HuH-7 (cell line): ENCODE measurements around the gene PCDHGA6.
"Not testable (repeated sequence)": the region's sequence is repeated elsewhere in the genome, so short reads cannot be mapped to it uniquely, and the experiment has no call there.

Experiments used
- DNase-seq: peaks from one replicate; pipeline ENCODE4 v3.0.0; 2011; ENCODE audit warnings: low spot score

Gene PCDHGA6

DNA sequence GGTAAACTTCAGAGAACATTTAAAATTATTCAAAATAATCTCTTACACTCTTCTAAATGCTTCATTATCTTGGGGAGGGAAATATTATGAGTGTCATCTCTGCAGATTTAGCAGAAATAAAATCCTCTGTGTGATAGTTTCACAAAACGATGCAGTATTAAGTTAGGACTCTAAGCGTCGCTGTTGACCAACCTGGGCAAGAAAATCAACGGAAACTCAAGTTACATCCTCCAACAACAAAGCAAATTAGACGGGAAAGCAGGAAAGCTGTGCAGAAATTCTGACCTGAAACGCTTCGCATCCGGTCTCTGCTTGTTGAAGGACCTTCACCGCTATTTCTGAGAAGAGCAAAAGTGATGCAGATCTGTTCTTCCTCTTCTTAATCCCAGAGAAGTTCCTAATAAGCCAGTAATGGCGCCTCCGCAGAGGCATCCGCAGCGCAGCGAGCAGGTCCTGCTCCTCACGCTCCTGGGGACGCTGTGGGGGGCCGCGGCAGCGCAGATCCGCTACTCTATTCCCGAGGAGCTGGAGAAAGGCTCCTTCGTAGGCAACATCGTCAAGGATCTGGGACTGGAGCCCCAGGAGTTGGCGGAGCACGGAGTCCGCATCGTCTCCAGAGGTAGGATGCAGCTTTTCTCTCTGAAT, at the start of gene PCDHGA6:
Gene PCDHGA6, plus strand, starts transcription at position 219 of the 645 bp plus-strand sequence. Its CDS starts 193 bp downstream, at position 412.
- DNase-seq = no peak

DNA sequence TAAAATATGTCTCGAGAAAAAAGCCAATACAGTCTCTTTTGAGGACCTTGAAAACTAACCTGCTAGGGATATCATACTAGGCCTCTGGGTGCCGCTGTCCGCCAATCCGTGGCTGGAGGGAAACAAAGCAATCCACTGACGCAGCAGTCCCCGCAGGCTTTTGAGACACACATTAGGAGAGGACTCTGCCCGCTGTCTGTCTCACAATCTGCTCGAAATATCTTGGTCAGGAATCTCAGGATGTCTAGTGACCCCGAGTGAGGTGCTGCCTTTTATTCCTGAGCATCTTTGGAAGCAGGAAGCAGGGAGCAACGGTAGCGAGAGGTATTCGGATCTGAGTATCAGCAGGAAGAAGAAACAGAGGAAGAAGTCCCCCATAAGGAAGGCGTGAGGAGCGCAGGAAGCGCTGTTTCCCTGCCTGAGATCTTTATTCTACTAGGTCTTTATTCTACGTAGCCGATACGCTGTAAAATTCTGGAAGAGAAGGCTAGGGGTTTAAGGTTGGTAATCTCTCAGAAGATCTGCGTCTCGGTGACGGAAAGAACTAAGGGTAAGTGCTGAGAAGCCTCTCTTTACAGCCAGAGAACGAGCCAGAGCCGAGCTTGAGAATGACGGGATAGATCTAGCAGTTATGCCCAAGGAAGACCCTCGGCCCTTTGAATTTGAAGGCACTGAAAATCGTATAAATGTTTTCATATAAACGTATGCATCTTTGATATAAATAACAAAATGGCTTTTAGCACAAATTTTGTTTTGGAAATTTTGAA, 47.4 kb upstream of the PCDHGA6 start:
- peak; percentile 64 for DNase-seq

GRCh38 chr5:141328231-141328630, 45.5 kb upstream of the PCDHGA6 start:
- DNase-seq = no peak

DNA sequence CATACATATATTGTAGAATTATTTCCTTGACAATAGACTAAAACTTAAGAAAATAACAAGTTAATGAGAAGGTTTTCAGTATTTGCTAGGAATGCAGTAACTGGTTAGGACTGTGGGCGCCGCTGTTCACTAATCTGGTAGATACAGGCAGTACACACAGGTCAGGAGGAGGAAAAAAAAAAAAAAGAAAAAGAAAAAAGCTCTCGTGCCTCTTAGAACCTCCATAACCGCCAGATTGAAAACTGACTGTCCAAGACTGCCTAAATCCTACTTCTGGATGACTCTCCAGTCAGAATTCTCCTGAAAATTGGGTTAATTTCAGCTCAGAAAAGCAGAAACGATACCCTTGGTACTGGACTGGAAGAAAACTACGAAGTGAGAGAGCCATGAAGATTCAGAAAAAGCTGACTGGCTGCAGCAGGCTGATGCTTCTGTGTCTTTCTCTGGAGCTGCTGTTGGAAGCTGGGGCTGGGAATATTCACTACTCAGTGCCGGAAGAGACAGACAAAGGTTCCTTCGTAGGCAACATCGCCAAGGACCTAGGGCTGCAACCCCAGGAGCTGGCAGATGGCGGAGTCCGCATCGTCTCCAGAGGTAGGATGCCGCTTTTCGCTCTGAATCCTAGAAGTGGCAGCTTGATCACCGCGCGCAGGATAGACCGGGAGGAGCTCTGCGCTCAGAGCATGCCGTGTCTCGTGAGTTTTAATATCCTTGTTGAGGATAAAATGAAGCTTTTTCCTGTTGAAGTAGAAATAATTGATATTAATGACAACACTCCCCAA, 43.2 kb upstream of the PCDHGA6 start, which contains the start of gene PCDHGA1:
Gene PCDHGA1, plus strand, starts transcription at position 216 of the 782 bp plus-strand sequence.
- peak; percentile 42 for DNase-seq

DNA sequence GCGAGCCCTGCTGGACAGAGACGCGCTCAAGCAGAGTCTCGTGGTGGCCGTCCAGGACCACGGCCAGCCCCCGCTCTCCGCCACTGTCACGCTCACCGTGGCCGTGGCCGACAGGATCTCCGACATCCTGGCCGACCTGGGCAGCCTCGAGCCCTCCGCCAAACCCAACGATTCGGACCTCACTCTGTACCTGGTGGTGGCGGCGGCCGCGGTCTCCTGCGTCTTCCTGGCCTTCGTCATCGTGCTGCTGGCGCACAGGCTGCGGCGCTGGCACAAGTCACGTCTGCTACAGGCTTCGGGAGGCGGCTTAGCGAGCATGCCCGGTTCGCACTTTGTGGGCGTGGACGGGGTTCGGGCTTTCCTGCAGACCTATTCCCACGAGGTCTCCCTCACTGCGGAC, 41.1 kb upstream of the PCDHGA6 start:
- DNase-seq = not testable (repeated sequence)

- peak; percentile 71 for DNase-seq
Observed at GRCh38 chr5:141338538-141339306, 35.0 kb upstream of the PCDHGA6 start, which contains the start of gene PCDHGA2. PCDHGA2 (plus strand) TSS chr5:141338760.

- not testable (repeated sequence) for DNase-seq
Observed at GRCh38 chr5:141340781-141341354, 32.8 kb upstream of the PCDHGA6 start.

DNA sequence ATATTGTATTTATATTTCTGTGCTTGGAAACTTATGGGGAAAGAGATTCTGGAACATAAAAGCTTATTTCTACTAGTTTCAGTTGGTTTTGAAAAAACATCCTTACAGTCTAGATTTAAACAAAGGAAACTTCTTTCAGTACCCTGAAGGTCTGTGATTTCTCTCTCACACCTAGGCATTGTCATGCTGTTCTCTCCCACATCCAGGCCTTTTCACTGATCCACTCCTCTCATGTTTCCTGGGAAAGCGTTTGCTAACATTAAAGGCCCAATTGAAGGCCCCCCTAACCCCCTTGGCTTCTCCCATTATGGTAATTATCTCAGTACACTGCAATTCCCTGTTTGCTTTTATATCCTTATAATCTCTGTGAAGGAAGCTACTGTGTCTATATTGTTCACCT, 30.9 kb upstream of the PCDHGA6 start:
- DNase-seq = no peak

DNA sequence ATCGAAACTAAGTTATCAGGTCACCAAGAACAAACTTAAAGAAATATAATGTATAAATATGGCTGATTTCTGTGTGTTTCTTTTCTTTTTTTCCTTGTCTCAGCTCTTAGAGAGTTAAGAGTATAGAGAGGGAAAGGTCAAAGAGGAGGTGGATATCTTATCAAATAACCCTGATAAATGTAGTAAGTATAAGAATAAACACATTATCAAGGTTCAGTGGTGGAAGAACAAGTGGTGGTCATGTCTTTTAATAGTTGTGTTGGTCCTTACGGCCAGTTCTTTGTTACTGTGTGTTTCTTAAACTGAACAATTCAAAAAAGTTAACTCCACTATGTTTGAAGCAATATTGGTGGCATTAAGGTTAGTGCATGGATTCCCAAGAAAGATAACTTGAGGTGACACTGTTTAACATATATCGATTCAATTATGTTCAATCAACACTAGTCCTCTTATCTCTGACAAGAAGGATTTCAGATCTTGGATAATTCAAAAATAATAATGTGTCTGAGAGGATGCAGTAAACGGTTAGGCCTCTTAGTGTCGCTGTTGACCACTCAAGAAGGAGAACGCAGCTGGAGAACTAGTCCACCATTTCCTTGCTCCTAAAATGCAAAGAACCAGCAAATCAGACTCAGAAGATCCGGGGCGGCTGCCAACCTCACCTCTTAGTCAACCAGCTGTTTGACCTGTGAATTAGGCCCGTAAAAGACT, 30.3 kb upstream of the PCDHGA6 start, which contains the start of gene PCDHGA3:
Gene PCDHGA3, plus strand, starts transcription at position 588 of the 711 bp plus-strand sequence. CDS start 205 bp downstream, outside the sequence.
- DNase-seq = no peak

GRCh38 chr5:141343953-141344463, 29.7 kb upstream of the PCDHGA6 start:
- DNase-seq = no peak

- no peak for DNase-seq
Observed at GRCh38 chr5:141345327-141345726, 28.4 kb upstream of the PCDHGA6 start.

GRCh38 chr5:141346017-141346416, 27.7 kb upstream of the PCDHGA6 start:
- DNase-seq = not testable (repeated sequence)

GRCh38 chr5:141349917-141350619, 23.6 kb upstream of the PCDHGA6 start, which contains the start of gene PCDHGB1:
PCDHGB1 (plus strand) TSS chr5:141350099; CDS start chr5:141350261, 162 bp downstream.
- DNase-seq = peak; percentile 87

GRCh38 chr5:141351591-141351990, 22.1 kb upstream of the PCDHGA6 start:
- no peak for DNase-seq

DNA sequence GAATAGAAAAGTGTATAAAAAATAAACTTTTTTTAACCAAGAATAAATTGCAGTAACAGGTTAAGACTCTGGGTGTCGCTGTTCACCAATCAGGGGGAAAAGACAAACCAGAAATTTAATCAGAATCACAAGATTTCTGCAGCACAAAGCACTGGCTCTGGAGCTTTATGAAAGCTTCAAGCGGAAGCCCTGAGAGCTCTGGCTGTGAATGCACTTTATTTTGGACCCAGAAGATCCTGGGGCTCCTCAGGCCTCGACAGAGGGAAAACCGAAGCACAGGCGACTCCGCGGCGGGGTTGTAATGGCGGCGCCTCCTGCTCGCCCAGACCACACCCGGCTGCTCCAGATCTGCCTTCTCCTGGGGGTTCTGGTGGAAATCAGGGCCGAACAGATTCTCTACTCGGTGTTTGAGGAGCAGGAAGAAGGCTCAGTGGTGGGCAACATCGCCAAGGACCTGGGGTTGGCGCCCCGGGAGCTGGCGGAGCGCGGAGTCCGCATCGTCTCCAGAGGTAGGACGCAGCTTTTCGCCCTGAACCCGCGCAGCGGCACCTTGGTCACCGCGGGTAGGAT, 18.7 kb upstream of the PCDHGA6 start, which contains the start of gene PCDHGA4:
Gene PCDHGA4, plus strand, starts transcription at position 122 of the 570 bp plus-strand sequence. Its CDS starts 87 bp downstream, at position 209.
- no peak for DNase-seq

GRCh38 chr5:141355641-141356040, 18.1 kb upstream of the PCDHGA6 start:
- no peak for DNase-seq

DNA sequence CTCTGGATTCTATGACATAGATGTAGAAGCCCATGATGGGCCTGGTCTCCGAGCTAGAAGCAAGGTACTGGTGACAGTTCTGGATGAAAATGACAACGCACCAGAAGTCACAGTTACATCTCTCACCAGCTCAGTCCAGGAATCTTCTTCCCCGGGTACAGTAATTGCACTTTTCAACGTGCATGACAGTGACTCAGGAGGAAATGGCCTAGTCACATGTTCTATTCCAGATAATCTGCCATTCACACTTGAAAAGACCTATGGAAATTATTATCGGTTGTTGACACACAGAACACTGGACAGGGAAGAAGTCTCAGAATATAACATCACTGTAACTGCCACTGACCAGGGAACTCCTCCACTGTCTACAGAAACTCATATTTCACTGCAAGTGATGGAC, 17.6 kb upstream of the PCDHGA6 start:
- no peak for DNase-seq

GRCh38 chr5:141356950-141357349, 16.7 kb upstream of the PCDHGA6 start:
- DNase-seq = no peak
